GM21528 (cell line): ENCODE data around the gene GPR176.

Source experiments
- ATAC-seq: cut with Tn5 transposase; IDR thresholded peaks from one replicate; pipeline ENCODE4 v1.9.1; 2021; ENCODE audit warnings: mild to moderate bottlenecking, moderate library complexity; ENCODE audit not compliant: unreplicated experiment, low FRiP score

Gene GPR176

DNA sequence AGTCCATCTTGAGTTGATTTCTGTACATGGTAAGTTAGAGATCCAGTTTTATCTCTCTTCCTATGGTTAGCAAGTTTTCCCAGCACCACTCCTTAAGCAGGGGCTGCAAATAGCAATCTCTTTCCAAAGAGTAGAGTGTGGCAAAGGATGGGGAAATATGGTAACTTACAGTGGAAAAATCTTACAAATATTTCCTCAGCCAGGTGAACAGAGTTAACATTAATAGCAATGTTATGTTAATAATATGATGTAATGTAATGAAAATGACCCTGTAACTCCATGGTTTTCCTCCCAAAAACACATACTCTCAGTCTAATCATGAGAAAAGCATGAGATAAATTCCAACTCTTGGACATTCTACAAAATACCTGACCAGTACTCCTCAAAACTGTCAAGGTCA, 167.8 kb downstream of the GPR176 start:
- no peak for ATAC-seq
